Esophagus (tissue), 2 donors: ENCODE measurements around the gene STEEP1. TPM values are rescaled to one million over a fixed set of nuclear protein-coding genes. Genes with fewer than 3 reads are reported as not detected.

ENCODE experiments used
- H3K27ac ChIP-seq, 2 donors: one replicate each; pipeline ENCODE4 v1.5.1; 2013; ENCODE audit warnings: low read depth in 2 of 2, mild to moderate bottlenecking in 2 of 2, inconsistent platforms in 1 of 2, low read length in 1 of 2, moderate library complexity in 1 of 2
- H3K27me3 ChIP-seq, 2 donors: one replicate each; pipeline ENCODE4 v1.6.1; 2013; ENCODE audit warnings: low read length in 2 of 2, control low read depth in 1 of 2, mild to moderate bottlenecking in 1 of 2; ENCODE audit not compliant: insufficient read depth in 2 of 2, control insufficient read depth in 1 of 2
- H3K36me3 ChIP-seq, 2 donors: one replicate each; pipeline ENCODE4 v1.6.1; 2013; ENCODE audit warnings: low read length in 1 of 2; ENCODE audit not compliant: control insufficient read depth in 2 of 2, insufficient read depth in 2 of 2
- H3K4me1 ChIP-seq, 2 donors: one replicate each; pipeline ENCODE4 v1.6.1; 2013; ENCODE audit warnings: low read length in 1 of 2; ENCODE audit not compliant: control insufficient read depth in 2 of 2, insufficient read depth in 2 of 2
- H3K4me3 ChIP-seq, 2 donors: one replicate each; pipeline ENCODE4 v1.5.1; 2013; ENCODE audit warnings: low read length in 2 of 2, mild to moderate bottlenecking in 2 of 2, low read depth in 1 of 2, moderate library complexity in 1 of 2
- H3K9me3 ChIP-seq, 2 donors: one replicate each; pipeline ENCODE4 v1.6.1; 2013; ENCODE audit warnings: mild to moderate bottlenecking in 2 of 2, low read depth in 1 of 2, low read length in 1 of 2, moderate library complexity in 1 of 2; ENCODE audit not compliant: control insufficient read depth in 2 of 2, insufficient read depth in 1 of 2
- WGBS, 2 donors: extraction: QIAGEN DNeasy Blood & Tissue Kit; methylation state at CpG; one replicate each; pipeline ENCODE4 v1.1.7; 2013; 5-methylcytosine and 5-hydroxymethylcytosine counted together
- polyA plus RNA-seq, 2 donors: library from polyadenylated mRNA; stranded (reverse); fragments of 200-250 nt; gene quantifications; one replicate each; pipeline ENCODE4 v1.2.3, GENCODE V29; 2013
- donor health status: healthy with polysubstance abuse.
- donor health status: Bipolar disorder and iron deficiency.

The STEEP1 gene
- polyA plus RNA-seq, 2 donors: 6.9 to 15.9 TPM

GRCh38 chrX:119539872-119540271 is 25.3 kb downstream of the STEEP1 start:
- Histone ChIP-seq H3K36me3 (peaks cover 0 to 2% of the 10 kb centered on the region in 2 donors), H3K4me3 (no peak overlapping the region), H3K27me3 (no peaks in the 10 kb centered on the region), H3K27ac (no peak overlapping the region), H3K4me1 (no peaks in the 10 kb centered on the region), H3K9me3 (no peaks in the 10 kb centered on the region)
- 31 to 53% methylated on average over 2 of the region's 2 CpGs for WGBS, 2 donors

GRCh38 chrX:119537487-119537886 is 27.7 kb downstream of the STEEP1 start:
- Histone ChIP-seq H3K27me3 (no peaks in the 10 kb centered on the region), H3K36me3 (peaks cover 0 to 2% of the 10 kb centered on the region in 2 donors), H3K4me3 (no peak overlapping the region), H3K27ac (no peak overlapping the region), H3K9me3 (no peaks in the 10 kb centered on the region), H3K4me1 (no peaks in the 10 kb centered on the region)
- 79 to 96% methylated on average over 3 of the region's 3 CpGs for WGBS, 2 donors

- H3K4me1 ChIP-seq: no peaks in the 10 kb centered on the region
- H3K4me3 ChIP-seq: no peak overlapping the region
- no peaks in the 10 kb centered on the region for H3K36me3 ChIP-seq
- no peaks in the 10 kb centered on the region for H3K9me3 ChIP-seq
- H3K27ac ChIP-seq: no peak overlapping the region
- 69 to 78% methylated on average over 9 of the region's 9 CpGs for WGBS, 2 donors
- H3K27me3 ChIP-seq: no peaks in the 10 kb centered on the region
Observed at GRCh38 chrX:119529345-119530276, 35.6 kb downstream of the STEEP1 start.

GRCh38 chrX:119523664-119524184 is 41.5 kb downstream of the STEEP1 start:
- Histone ChIP-seq H3K36me3 (no peaks in the 10 kb centered on the region), H3K27ac (no peak overlapping the region), H3K9me3 (no peaks in the 10 kb centered on the region), H3K4me3 (no peak overlapping the region), H3K27me3 (no peaks in the 10 kb centered on the region), H3K4me1 (no peaks in the 10 kb centered on the region)
- WGBS, 2 donors: 62 to 75% methylated on average over 1 of the region's 1 CpG

- no peak overlapping the region for H3K4me3 ChIP-seq
- H3K9me3 ChIP-seq: no peaks in the 10 kb centered on the region
- no peaks in the 10 kb centered on the region for H3K27me3 ChIP-seq
- H3K36me3 ChIP-seq: no peaks in the 10 kb centered on the region
- H3K27ac ChIP-seq: no peak overlapping the region
- WGBS, 2 donors: 85 to 88% methylated on average over 6 of the region's 6 CpGs
- H3K4me1 ChIP-seq: no peaks in the 10 kb centered on the region
Observed at GRCh38 chrX:119521246-119521645, 44.0 kb downstream of the STEEP1 start.

- WGBS, 2 donors: 62 to 70% methylated on average over 4 of the region's 4 CpGs
- H3K4me3 ChIP-seq: no peak overlapping the region
- no peaks in the 10 kb centered on the region for H3K4me1 ChIP-seq
- no peak overlapping the region for H3K27ac ChIP-seq
- H3K27me3 ChIP-seq: no peaks in the 10 kb centered on the region
- H3K9me3 ChIP-seq: peaks cover 0 to 2% of the 10 kb centered on the region in 2 donors
- no peaks in the 10 kb centered on the region for H3K36me3 ChIP-seq
Observed at GRCh38 chrX:119518371-119518770, 46.8 kb downstream of the STEEP1 start.

- H3K36me3 ChIP-seq: no peaks in the 10 kb centered on the region
- no peaks in the 10 kb centered on the region for H3K27me3 ChIP-seq
- H3K4me3 ChIP-seq: no peak overlapping the region
- H3K4me1 ChIP-seq: no peaks in the 10 kb centered on the region
- H3K27ac ChIP-seq: no peak overlapping the region
- peaks cover 0 to 2% of the 10 kb centered on the region in 2 donors for H3K9me3 ChIP-seq
- 38 to 41% methylated on average over 5 of the region's 5 CpGs for WGBS, 2 donors
Observed at GRCh38 chrX:119516157-119516702, 49.0 kb downstream of the STEEP1 start.

- Histone ChIP-seq H3K27me3 (no peaks in the 10 kb centered on the region), H3K27ac (no peak overlapping the region), H3K4me1 (no peaks in the 10 kb centered on the region), H3K9me3 (peaks cover 0 to 2% of the 10 kb centered on the region in 2 donors), H3K36me3 (no peaks in the 10 kb centered on the region), H3K4me3 (no peak overlapping the region)
- 45 to 46% methylated on average over 14 of the region's 14 CpGs for WGBS, 2 donors
Observed at GRCh38 chrX:119512146-119512800, 52.9 kb downstream of the STEEP1 start.

- Histone ChIP-seq H3K4me1 (peaks cover 0 to 6% of the 10 kb centered on the region in 2 donors), H3K27me3 (no peaks in the 10 kb centered on the region), H3K36me3 (no peaks in the 10 kb centered on the region), H3K4me3 (no peak overlapping the region), H3K9me3 (no peaks in the 10 kb centered on the region), H3K27ac (peak overlapping the region in 1 of 2 donors; percentile 60)
- WGBS, 2 donors: 67 to 70% methylated on average over 6 of the region's 6 CpGs
Observed at GRCh38 chrX:119507206-119507605, 58.0 kb downstream of the STEEP1 start.
